Kidney tubule cell (primary cell): ENCODE results near the gene CDKL4.
"Not testable (repeated sequence)": the region's sequence is repeated elsewhere in the genome, so short reads cannot be mapped to it uniquely, and the experiment has no call there.

Source experiments
- DNase-seq: peaks from one replicate; pipeline ENCODE4 v3.0.0-alpha.2; 2018; ENCODE audit warnings: low spot score

The CDKL4 gene

DNA sequence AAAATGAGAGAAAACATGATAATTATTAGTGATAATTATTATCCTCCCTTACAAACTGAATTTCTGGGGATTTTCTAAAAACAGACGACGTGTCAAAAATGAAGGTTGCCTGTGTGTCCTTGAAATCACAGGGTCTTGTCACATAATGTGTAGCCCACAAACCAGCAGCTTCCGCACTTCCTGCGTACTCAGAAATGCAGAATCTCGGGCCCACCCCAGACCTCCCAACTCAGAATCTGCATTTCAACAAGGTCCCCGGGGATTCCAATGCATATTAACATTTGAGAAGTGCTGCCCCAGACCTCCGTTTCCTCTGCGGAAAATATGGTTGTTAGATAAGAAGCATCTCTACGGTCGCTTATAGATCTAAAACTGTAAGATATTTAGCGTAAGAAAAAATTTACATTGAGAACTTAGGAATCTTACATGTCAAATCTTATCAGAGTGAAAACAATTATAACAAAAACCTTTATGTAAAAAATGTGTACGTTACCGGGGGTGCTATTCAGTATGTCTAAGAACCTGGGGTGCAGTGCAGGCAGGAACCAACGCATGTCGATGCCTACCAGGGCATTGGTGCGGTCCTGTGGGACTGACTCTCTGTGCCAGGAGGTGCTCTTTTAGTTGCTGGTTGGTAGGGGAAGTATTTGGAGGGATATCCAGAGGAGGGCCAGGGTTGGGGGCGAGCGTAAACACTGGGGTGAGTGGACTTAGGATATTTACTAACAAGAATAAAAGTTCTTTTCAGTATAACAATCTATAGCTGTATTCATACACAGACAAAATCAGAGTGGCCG lies 15.2 kb downstream of the CDKL4 start:
- no peak for DNase-seq

DNA sequence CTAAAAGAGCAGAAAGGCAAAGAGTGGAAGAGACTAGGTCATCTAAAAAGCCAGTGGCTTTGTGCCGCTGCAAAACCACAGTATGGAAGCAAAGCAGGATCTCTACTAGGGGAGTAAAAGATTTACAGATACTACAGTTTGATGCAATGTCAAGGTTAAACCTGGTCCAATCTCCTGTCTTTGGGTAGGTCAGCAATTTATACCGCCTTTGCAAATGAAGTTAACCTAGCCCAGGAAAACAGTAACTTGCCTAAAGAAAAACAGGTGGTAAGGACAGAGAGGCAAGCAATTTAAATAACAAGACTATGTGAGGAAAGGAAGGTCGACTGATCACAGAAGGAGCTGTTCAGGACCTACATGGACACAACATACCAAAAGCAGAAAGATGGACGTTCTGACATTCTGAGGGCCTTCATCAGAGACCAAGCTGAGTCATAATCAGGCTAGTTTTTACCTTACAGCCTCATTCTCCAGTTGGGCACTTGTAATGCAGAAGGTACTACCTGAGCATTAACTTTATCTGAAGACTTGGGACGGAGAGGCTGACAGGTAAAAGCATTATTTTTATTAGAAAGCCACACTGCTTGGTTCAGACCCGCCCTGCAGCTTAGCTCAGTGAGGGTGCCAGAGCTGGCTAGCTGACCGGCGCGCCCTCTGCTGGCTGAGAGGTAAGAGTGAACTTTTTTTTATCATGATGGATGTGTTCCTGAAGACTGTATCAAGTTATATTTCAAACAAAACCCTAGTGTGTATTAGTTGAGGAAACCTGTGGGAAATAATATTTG lies 15.9 kb downstream of the CDKL4 start:
- DNase-seq = peak; percentile 70

DNA sequence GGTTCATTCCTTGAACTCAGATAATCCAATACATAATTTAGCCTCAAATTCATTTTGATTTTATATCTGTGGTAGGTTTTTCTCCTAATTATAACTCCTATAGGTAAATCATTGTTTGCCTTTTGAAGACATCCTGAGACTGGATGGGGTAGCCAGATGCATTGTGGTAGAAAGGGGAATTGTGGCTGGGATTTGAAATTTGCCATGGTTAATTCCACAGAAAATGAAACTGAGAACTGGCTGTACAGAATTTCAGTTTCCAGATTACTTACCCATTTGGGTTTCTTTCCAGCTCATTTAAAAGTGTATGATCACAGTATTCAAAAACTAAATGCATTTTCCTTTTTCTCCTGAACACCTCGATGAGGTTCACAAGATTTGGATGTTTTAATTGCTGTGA lies 18.2 kb downstream of the CDKL4 start:
- DNase-seq = no peak

DNA sequence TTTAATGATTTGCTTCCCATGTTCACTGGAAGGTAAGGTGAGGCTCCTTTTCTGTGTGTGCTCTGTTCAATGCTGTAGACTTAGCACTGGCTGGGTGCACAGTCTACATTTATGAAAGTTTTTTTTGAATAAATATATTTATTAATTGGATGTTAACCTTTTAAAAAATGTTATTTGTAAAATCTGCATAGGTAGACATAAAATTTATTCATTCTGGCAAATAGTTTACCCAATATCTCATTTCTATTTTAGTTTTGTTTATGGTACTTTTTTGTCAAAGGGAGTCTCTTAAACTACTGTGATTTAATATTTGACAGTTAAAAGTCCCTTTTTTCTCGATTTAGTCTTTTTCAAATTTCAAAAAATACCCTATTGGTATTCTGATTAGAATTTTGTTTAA lies 19.9 kb downstream of the CDKL4 start:
- no peak for DNase-seq

DNA sequence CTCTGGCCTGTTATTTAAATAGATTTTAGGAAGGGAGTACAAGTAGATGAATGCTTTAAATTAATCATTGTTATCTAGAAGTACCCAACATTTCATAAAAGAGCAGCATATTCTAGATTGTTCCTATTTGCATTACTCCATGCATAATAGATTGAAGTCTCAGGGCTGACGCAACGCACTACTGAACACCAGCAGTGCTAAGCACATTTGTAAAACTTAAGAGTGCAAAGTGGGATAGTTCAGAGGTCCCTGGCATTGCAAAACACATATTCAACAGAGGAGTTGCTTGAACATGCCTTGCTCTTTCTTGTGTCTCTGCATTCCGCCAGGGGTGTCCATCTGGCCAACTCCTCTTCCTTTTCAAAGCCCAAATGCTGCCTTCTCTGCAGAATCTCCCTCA lies 22.3 kb downstream of the CDKL4 start:
- no peak for DNase-seq

DNA sequence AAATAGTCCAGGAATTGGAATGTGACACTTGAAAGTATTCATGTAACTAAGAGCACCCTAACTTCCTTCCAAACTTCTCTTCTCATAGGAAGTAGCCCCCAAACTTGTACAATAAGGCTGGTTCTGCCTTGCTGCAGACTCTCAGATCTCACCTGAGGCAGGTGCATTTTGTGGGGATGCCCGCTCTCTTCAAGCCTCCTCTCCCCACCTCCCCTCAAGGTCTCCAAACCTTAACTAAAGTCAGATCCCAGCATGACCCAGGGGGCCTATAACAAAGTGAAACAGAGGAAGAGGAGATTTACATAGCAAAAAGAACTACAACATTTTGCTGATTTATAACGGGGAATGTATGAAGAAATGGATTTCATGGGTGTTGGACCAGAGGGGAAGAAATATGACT lies 23.6 kb downstream of the CDKL4 start:
- DNase-seq = no peak

DNA sequence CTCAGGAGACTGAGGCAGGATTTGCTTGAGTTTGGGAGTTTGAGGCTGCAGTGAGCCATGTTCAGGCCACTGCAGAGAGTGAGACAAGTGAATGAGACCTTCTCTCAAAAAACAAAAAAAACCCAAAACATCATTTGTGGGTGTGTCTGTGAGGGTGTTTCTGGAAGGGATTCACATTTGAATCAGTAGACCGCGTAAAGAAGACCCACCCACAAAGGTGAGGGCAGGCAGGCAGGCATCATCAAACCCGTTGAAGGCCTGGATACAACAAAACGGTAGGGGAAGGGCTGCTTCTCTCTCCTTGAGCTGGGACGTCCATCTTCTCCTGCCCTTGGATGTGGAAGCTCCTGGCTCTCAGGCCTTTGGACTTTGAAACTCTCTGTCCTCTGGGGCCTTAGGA lies 25.4 kb downstream of the CDKL4 start:
- no peak for DNase-seq

DNA sequence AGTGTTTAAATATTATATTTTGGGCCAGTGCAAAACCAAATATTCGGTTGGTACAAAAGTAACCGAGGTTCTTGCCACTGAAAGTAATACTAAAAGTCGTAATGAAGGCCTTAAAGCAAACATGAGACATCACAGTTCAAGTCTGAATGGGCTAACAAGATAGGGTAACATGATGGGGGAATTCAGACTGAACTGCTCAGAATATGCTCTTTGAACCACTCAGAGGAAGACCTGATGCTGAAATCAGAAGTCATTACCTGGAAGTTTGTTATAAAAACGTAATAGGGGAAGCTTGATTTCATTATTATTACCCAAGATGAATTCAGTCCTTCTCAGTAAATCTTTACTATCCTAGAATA lies 26.6 kb downstream of the CDKL4 start:
- no peak for DNase-seq

DNA sequence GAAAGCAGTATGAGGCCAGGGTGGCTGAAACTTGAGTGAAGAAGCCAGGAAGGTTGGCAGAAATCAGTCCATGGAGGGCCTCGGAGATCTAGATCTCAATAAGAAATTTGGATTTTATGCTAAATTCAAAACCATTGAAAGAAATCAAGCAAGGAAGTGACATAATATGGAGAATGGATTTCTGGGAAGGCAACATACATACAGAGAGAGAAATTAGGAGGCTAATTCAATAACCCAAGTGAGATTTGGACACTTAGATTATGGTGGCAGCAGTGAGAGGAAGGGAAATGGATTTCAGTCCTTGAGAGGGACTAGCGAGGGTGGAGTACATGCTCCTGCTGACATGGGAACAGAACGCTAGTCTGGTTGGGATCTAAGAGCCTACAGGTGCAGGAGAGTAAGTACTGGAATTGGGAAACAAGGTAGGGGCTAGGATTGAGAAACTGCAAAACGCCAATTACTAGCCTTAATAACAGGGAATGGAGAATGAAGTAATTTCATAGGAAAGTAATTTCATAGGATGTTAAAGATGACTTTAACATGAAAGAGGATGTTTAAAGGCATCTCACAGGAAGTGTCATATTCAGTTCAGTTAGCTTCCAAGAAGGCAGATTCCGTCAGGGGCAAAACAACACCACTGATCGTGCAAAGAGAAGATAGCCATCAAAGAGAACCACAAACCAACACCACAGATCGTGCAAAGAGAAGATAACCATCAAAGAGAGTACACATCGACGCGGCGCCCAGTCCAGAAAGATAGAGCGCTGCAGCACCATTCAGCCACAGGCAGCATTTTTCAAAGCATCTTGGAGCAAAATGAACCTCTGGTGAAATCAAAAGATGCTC lies 27.2 kb downstream of the CDKL4 start:
- DNase-seq = no peak

DNA sequence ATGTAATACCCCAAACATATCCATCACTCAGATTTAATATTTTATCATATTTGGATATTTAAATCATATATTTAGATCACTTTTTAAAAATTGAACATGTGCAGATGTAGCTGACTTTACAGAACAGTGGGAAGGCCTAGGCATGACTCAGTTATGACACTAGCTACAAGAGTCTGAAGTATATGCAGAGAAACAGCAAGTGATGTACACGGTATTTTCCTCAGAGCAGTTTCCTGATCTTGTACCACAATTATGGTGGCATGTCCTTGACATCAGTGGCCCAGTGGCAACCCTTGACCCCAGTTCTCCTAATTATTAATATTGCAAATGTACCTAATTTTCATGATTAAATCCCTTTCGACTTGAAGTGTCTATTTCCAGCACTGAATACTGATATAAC lies 28.2 kb downstream of the CDKL4 start:
- no peak for DNase-seq

DNA sequence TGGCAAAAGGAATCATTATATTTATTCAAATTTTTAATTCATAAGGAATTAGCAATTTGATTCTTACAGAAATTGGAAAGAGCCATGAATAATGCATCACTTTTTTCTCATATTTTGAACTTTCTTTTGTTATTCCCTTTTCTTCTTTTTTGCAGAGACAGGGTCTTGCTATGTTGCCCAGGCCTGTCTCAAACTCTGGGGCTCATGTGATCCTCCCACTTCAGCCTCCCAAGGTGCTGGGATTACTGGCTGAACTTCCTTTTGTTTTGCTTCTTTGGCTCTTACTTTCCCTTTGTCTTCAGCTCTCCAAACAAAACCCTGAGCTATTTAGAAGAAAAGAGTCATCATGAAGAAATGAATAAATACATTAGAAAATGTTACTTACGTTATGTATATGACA lies 30.8 kb downstream of the CDKL4 start:
- DNase-seq = no peak

DNA sequence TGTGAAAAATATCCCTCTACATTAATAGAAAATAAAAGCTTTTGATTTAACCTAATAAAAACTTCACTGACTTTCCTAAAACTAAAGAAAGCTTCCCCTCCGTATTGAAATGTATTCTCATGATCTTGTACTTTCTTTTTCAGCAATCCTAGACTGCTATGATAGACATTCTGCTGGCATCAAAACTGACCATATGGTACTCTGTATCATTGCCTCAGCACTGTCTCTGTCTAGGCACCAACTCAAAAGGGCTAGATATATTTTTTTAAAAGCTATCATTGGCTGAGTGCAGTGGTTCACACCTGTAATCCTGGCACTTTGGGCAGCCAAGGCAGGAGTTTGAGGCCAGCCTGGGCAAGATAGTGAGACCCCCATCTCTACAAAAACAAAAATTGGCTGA lies 32.9 kb downstream of the CDKL4 start:
- DNase-seq = no peak

DNA sequence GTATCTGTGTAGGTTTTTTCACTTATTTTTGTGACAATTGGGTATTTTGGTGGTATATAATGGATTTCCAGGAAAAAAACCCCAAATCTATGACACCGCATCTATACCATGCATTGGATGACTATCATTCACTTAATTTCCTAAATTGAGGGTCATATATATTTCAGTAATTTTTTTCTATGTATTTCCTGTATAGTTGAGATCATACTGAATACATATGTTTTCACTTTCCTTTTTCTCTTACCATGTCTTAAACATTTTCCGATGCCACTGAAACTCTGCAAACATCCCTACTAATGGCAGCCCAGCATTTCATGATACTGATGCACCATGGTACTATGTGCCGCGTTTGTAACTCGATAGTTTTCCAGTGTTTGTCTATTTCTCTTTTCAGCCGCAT lies 40.4 kb downstream of the CDKL4 start:
- no peak for DNase-seq

DNA sequence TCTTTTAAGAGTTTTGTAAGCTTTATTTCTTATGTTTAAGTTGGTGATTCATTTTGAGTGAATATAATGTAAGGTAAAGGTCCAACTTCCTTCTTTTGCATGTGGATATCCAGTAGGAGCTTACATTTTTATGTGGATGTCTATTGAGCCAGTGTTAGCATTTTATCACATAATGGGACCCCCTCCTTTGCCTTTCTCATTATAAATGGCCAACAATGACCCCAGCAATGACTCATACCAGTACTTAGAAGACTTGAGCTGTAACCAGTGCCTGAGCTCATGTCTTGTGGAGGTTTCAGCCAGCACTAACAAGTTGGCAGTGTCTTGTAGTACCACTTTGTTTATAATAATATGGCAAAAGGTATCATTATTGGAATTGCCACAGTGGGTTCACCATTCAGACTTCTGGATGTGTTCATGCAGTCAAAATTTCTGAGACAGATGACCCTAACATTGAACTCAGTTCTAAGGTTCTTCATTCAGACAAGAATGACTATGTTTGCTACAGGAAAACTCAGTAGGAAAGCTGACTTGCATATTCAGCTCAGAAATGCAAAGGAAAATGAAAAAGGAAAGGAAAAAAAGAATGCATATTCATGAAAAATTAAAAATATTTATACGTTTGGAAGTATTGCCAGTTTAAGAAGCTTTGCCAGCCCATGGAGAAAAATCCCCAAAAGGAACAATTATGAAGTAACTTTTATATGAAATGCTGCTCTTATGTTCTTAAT lies 41.0 kb downstream of the CDKL4 start:
- no peak for DNase-seq

DNA sequence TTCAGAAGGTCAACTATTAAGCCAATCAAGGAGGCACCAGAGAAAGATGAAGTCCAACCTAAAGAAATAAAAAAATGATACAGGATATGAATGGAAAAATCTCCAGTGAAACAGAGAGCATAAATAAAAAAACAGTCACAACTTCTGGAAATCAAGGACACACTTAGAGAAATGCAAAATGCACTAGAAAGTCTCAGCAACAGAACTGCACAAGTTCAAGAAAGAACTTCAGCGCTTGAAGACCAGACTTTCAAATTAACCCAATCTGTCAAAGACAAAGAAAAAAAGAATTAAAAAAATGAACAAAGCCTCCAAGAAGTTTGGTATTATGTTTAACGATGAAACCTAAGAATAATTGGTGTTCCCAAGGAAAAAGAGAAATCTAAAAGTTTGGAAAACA lies 46.8 kb downstream of the CDKL4 start:
- DNase-seq = not testable (repeated sequence)

DNA sequence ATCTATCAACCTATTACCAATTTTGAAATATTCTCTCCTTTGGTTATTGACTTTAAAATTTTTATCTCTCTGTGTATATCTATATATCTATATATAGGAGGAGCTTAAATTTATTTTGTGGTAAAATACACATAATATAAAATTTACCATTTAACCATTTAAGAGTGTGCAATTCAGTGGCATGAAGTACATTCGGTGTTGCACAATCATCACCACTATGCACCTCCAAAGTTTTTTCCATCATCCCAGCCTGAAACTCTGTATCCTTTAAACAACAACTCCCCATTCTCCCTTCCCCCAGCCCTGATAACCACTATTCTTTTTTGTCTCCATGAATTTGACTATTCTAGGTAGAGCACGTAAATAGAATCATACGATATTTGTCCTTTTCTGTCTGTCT lies 49.1 kb downstream of the CDKL4 start:
- no peak for DNase-seq

DNA sequence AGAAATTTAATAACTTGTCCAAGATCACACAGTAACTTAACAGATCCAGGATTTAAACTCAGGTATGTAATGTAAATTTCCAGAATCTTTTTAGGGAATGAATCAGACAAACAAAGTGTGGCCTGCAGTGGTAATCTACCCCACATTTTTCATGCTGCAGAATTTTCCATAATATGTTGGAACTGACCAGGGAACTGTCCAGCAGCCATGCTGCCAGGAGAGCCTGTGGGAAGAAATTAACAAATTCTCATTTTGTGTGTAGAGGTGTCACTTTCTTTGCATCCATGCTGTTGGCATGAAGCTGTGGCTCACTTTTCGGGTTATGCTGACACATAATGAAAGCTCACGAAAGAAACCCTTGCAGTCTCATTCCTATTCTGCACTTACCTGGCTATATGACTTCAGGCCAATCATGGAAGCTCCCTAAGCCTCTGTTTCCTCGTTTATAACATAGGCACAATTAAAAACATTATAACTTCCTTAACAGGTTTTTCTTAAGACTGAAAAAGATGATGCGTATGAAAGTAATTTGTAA lies 54.7 kb downstream of the CDKL4 start:
- no peak for DNase-seq

DNA sequence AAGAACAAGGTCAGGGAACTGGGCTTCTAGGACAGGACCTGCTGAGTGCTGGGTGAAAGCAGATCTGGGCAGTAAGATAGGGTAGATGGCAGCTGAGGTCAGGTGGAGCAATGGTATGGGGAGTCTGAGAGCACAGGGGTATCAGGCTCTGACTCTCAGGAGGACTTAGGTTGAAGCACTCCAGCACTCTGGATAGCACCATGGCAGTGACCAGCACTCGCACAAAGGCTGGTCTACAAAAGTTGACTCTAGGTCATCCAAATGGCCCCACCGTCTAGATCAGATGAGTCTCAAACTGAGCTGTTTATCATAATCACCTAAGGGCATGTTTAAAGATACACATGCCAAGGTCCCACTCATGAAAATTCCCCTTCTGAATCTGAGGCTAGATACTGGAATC lies 60.1 kb downstream of the CDKL4 start:
- DNase-seq = no peak

DNA sequence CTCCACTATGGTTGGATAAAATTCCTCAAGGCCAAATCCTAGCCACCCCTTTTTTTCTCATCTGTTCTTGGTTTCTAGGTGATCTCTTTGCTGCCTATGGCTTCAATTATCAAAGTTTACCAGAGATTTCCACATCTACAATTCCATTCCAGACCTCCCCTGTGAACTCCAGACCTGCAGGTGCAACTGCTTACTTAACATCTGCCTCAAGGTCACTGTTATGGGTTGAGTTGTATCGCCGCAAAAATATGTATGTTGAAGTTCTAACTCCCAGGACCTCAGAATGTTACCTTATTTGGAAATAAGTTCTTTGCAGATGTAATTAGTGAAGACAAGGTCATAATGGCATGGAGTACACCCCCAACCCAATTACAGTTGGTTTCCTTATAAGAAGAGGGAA lies 62.5 kb downstream of the CDKL4 start:
- no peak for DNase-seq

DNA sequence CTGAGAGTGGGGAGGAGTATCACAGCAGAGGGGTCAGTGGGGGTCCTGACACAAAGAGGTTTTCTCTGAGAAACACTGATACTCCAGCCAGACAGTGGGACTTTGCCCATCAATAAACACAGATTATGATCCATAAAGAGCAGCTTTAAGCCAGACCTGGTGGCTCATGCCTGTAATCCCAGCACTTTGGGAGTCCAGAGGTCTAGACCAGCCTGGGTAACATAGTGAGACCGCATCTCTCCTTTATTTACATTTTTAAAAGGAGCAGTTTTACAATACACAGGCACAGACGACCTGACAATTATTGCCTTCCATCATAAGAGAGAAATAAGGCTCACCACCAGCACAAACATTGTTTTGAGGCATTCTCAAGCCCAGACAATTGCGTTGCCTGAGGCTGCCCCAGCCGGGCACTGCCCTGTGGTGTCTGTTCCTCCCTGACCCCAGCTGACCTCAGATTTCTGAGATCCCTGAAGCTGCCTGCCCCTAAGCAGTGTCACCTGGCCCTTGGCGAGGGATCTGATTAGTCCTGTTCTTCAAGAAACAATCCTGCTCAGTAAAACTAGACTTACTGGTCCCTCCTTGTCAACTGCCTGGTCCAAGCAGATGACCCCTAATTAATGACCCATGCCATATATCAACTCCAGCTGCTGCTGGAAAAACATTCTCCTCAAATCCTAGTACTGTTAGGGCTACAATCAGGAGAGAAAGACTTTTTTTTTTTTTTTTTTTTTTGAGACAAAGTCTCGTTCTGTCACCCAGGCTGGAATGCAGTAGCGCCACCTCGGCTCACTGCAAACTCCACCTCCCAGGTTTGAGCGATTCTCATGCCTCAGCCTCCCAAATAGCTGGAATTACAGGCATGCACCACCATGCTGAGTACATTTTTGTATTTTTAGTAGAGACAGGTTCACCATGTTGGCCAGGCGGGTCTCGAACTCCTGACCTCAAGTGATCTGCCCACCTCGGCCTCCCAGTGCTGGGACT lies 63.5 kb downstream of the CDKL4 start:
- no peak for DNase-seq

DNA sequence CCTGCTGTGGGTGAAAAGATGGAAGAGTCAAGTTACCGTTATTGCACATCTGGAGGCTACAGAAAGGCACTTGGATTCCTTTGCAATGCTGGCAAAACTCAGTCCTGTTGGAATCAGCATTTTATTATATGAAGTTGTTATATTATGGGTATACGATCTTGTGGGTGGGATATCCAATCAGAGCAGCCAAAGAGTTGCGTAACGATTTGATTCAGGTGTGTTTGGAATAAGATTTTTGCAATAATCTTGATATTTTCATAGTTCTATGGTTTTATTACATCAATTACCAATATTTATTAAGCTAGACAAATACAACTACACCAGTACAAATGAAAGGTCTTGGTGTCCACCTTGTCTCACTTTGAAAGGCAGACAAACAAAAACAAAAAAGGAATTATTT lies 65.0 kb downstream of the CDKL4 start:
- DNase-seq = no peak
